ENCODE measurements around the gene CLN5. TPM values are rescaled to one million over a fixed set of nuclear protein-coding genes. Genes with fewer than 3 reads are reported as not detected.

The CLN5 gene
- total RNA-seq, 1 experiment from 2014 or later = 17.1 TPM

DNA sequence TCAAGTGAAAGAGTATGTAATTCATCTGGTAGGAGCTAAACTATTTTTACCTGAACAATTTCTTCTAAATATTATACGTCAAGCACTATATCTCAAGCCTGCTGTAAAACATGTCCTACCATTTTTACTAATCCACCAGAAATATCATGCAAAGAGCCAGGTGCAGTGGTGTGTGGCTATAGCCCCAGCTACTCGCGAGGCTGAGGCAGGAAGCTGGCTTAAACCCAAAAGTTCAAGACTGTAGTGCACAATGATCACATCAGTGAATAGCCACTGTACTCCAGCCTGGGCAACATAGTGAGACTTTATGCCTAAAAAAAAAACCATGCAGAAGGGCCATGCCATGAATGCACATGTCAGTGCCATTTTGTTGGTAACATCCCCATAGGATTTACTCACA, 20.7 kb upstream of the CLN5 start:
- Histone ChIP-seq H3K36me3 (no peaks in the 10 kb centered on the region), H3K9me3 (no peaks in the 10 kb centered on the region)
- DNase-seq = no peak

GRCh38 chr13:76971851-76972829, 19.7 kb upstream of the CLN5 start:
- H3K27me3 ChIP-seq = no peaks in the 10 kb centered on the region
- no peak overlapping the region for H3K4me3 ChIP-seq
- H3K9me3 ChIP-seq = no peaks in the 10 kb centered on the region
- DNase-seq = no peak
- no peaks in the 10 kb centered on the region for H3K36me3 ChIP-seq

More for the DNA sequence above, 20.7 kb upstream of the CLN5 start:
- H3K4me3 ChIP-seq = no peak overlapping the region
- no peaks in the 10 kb centered on the region for H3K27me3 ChIP-seq

DNA sequence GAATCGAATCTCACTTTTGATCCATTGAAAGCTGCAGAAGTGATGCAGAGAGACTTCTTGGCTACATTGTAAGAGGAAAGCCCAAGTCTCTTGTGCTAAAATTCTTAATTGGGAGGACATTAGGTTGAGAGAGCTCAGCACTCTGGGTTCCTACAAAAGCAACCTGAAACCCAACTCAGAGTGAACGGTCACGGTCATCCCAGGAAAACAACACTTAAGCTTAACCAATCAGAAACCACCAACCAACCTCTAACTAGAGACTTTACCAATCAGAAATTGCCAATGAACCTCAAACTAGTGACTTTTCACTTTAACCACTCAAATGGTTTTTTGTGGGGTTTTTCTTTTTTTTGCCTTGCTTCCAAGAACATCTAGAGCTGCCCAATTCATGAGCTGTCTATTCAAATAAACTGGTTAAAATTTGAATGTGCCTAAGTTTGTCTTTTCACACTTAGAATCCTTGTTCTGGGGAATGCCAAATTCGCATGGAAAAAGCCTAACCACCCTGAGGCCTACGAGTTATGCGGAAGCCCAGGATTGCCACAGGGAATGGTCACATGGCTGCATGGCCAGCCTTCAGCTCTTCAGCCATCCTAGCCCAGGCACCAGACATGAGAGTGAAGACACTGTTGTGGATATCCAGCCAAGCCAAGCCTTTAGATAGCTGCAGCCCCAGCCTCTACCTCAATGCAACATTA, 17.8 kb upstream of the CLN5 start:
- H3K9me3 ChIP-seq = no peaks in the 10 kb centered on the region
- H3K27me3 ChIP-seq = no peaks in the 10 kb centered on the region
- no peak overlapping the region for H3K4me3 ChIP-seq
- no peak for DNase-seq
- H3K36me3 ChIP-seq = no peaks in the 10 kb centered on the region

DNA sequence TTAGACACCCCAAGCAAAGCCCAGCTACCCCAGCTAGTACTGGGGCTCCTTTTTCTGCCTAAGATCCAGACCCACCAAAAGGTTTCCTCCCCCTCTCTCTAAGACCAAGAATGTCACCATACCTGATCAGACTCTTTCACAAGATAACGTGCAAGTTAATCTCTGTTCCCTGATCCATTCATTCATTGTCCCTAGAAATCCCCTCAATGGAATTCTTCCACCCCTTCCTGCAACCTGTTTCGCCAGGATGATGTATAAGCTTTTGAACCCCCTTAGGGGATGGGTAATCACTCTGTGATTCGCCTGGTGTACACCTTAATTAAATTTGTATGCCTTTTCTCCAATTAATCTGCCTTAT, 17.3 kb upstream of the CLN5 start:
- Histone ChIP-seq H3K27me3 (no peaks in the 10 kb centered on the region), H3K4me3 (no peak overlapping the region)

DNA sequence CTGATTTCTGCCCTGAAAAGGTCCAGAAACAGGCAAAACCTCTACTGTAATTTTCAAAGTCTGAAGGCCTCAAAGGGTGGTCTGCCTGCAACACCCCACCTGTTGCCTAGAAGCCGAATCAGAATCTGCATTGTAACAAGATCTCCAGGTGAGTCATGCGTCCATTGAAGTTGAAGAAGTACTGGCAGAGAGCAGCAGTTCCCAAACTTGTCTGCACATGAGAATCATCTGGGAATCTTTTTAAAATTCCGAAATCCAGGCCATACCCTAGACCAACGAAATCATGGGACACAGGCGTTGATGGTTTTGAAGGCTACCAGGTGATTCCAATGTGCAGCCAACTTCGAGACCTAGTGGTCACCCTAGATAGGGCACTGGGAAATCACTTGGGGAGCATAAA, 16.0 kb upstream of the CLN5 start:
- no peak overlapping the region for H3K4me3 ChIP-seq
- no peaks in the 10 kb centered on the region for H3K36me3 ChIP-seq
- H3K27me3 ChIP-seq = peaks cover 5% of the 10 kb centered on the region
- H3K9me3 ChIP-seq = no peaks in the 10 kb centered on the region
- DNase-seq = no peak

More for the DNA sequence above, 17.3 kb upstream of the CLN5 start:
- no peak for DNase-seq
- H3K36me3 ChIP-seq = no peaks in the 10 kb centered on the region
- H3K9me3 ChIP-seq = no peaks in the 10 kb centered on the region

DNA sequence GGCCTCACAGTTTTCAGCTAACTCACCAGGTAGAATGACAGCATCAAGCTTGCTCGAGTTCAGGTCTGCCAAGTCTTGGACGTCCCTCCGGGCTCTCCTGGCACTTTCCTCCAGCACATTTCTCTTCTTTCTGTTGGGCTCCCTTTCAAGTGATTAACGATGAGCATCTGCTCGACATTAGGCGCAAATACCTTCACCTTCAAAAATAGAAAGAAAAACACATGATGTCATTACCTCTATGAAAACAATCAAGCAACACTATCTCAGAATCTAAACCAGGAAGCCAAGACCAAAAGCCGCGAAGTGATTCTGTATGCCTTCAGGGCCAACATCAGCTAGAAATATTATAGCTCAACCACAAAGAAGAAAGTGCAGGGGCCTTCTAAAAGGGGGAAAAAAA, 15.4 kb upstream of the CLN5 start:
- no peak overlapping the region for H3K4me3 ChIP-seq
- H3K9me3 ChIP-seq = no peaks in the 10 kb centered on the region
- no peaks in the 10 kb centered on the region for H3K36me3 ChIP-seq
- H3K27me3 ChIP-seq = peaks cover 10% of the 10 kb centered on the region
- no peak for DNase-seq

- Histone ChIP-seq H3K36me3 (no peaks in the 10 kb centered on the region), H3K9me3 (no peaks in the 10 kb centered on the region), H3K27me3 (peaks cover 10% of the 10 kb centered on the region), H3K4me3 (no peak overlapping the region)
- DNase-seq = no peak
Measured at GRCh38 chr13:76976929-76977328, 15.0 kb upstream of the CLN5 start.

- DNase-seq = peak; percentile 67
Measured at GRCh38 chr13:76980075-76980718, 11.7 kb upstream of the CLN5 start.

GRCh38 chr13:76982061-76982460, 9.8 kb upstream of the CLN5 start:
- DNase-seq = no peak
- Histone ChIP-seq H3K4me3 (no peak overlapping the region), H3K9me3 (no peaks in the 10 kb centered on the region), H3K27me3 (peaks cover 10% of the 10 kb centered on the region), H3K36me3 (no peaks in the 10 kb centered on the region)

More at GRCh38 chr13:76980075-76980718, 11.7 kb upstream of the CLN5 start:
- Histone ChIP-seq H3K9me3 (no peaks in the 10 kb centered on the region), H3K36me3 (no peaks in the 10 kb centered on the region), H3K27me3 (peaks cover 10% of the 10 kb centered on the region), H3K4me3 (peak overlapping the region; percentile 25)

DNA sequence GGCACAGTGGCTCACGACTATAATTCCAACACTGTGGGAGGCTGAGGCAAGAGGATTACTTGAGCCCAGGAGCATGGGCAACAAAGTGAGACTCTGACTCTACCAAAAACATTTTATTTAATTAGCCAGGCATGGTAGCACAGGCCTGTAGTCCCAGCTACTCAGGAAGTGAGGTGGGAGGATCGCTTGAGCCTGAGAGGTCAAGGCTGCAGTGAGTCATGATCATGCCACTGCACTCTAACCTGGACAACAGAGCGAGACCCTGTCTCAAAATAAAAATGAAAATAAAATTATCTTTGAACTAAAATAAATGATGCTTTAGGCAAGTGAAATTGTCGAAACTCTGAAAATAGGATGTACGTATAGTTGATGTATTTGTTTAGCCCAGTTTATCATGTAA, 8.2 kb upstream of the CLN5 start:
- no peak for DNase-seq
- Histone ChIP-seq H3K9me3 (no peaks in the 10 kb centered on the region), H3K27me3 (peaks cover 10% of the 10 kb centered on the region), H3K4me3 (no peak overlapping the region), H3K36me3 (no peaks in the 10 kb centered on the region)

GRCh38 chr13:76991432-76991795, 467 bp upstream of the CLN5 start:
- no peaks in the 10 kb centered on the region for H3K27me3 ChIP-seq
- H3K36me3 ChIP-seq = no peaks in the 10 kb centered on the region
- DNase-seq = peak; percentile 10
- H3K4me3 ChIP-seq = peak overlapping the region; percentile 71
- H3K9me3 ChIP-seq = no peaks in the 10 kb centered on the region

- Histone ChIP-seq H3K9me3 (no peaks in the 10 kb centered on the region), H3K27me3 (no peaks in the 10 kb centered on the region), H3K4me3 (peak overlapping the region; percentile 71), H3K36me3 (peaks cover 4% of the 10 kb centered on the region; the same call in 1 of the 2 replicates)
- DNase-seq = peak; percentile 9
Measured at GRCh38 chr13:76992548-76993001, 694 bp downstream of the CLN5 start.

GRCh38 chr13:76993021-76993420, 1.1 kb downstream of the CLN5 start:
- DNase-seq = no peak
- Histone ChIP-seq H3K9me3 (no peaks in the 10 kb centered on the region), H3K36me3 (peaks cover 8% of the 10 kb centered on the region; the same call in 1 of the 2 replicates), H3K27me3 (no peaks in the 10 kb centered on the region), H3K4me3 (peak overlapping the region; percentile 71)

DNA sequence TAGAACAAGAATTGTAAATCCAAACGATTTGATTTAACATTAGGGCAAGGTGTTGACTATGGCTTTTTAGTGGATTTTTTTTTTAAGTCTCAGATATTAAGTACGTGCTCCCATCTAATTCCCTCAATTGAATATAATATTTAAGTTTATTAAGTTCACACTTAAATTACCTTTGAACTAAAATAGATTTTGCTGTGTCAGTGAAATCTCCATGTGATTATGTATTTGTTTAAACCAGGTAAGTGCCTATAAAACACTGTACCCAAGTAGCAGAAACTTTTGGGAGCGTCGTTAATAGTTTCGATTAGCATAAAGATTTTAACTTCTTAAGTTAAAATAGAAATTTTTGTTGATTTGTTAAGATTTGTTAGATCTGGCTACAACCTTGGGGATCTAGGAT, 1.6 kb downstream of the CLN5 start:
- no peak for DNase-seq
- peaks cover 13% of the 10 kb centered on the region for H3K36me3 ChIP-seq
- H3K4me3 ChIP-seq = no peak overlapping the region; the same call in 1 of the 2 replicates
- no peaks in the 10 kb centered on the region for H3K9me3 ChIP-seq
- H3K27me3 ChIP-seq = no peaks in the 10 kb centered on the region

DNA sequence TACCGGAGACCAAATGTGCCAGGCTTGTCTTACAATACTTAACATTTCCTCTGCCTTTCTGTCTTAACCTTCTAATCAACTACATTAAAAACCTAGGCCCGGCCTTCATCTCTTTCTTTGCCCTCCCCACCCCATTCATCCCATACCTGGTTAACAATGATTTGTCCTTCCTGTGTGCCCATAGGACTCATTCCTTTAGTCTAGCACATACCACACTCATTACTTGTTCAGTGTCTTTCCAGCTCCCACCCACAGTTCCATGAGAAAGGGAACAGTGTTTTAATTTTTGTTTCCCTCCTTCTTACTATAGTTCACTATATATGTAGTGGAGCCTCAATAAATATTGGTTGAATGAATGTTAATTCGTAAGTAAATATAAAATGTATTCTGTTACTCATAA, 2.4 kb downstream of the CLN5 start:
- no peak overlapping the region for H3K4me3 ChIP-seq
- no peak for DNase-seq
- H3K9me3 ChIP-seq = no peaks in the 10 kb centered on the region
- H3K36me3 ChIP-seq = peaks cover 14% of the 10 kb centered on the region
- no peaks in the 10 kb centered on the region for H3K27me3 ChIP-seq

DNA sequence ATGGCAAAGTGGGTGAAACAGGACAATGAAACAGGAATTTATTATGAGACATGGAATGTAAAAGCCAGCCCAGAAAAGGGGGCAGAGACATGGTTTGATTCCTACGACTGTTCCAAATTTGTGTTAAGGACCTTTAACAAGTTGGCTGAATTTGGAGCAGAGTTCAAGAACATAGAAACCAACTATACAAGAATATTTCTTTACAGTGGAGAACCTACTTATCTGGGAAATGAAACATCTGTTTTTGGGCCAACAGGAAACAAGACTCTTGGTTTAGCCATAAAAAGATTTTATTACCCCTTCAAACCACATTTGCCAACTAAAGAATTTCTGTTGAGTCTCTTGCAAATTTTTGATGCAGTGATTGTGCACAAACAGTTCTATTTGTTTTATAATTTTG, 8.6 kb downstream of the CLN5 start:
- DNase-seq = no peak
- Histone ChIP-seq H3K27me3 (no peaks in the 10 kb centered on the region), H3K36me3 (peaks cover 48% of the 10 kb centered on the region), H3K4me3 (no peak overlapping the region), H3K9me3 (no peaks in the 10 kb centered on the region)

DNA sequence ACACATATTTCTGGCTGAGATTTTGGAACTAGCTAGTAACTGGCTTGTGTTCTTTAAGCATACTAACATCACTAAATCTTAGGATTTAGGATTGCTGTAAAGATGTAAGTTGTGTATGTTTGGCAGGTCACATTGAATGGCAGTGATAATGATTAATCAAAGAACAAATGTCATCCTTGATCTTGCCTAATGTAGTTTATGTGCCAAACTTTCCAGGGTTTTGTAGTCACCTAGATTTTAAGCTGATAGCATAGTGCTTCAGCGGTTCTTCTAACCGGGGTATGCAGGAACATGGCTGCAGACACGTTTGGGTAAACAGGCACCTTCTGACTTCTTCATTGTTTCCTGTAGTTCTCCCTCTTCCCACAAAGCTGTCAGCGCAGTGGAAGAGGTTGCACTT, 9.7 kb downstream of the CLN5 start:
- Histone ChIP-seq H3K27me3 (no peaks in the 10 kb centered on the region), H3K36me3 (peaks cover 53% of the 10 kb centered on the region), H3K4me3 (no peak overlapping the region), H3K9me3 (no peaks in the 10 kb centered on the region)
- no peak for DNase-seq

Data from MG63 (cell line).